Thoracic aorta (tissue), 2 donors: ENCODE data around the gene MYH16. TPM values are rescaled to one million over a fixed set of nuclear protein-coding genes. Genes with fewer than 3 reads are reported as not detected.
"Not testable (repeated sequence)": the region's sequence is repeated elsewhere in the genome, so short reads cannot be mapped to it uniquely, and the experiment has no call there.

Experiments
- ATAC-seq: fragments of 150-250 bp; one replicate; pipeline ENCODE4 v1.8.0; 2017; ENCODE audit warnings: low read depth; ENCODE audit not compliant: insufficient number of reproducible peaks, low FRiP score
- DNase-seq: peaks from one replicate; pipeline ENCODE4 v3.0.0-alpha.2; 2020; ENCODE audit warnings: low spot score
- H3K27ac ChIP-seq, 2 donors: fragments of 200-600 bp; sonication (generic); 1 replicate in 1 of 2; 2 replicates in 1 of 2; pipeline ENCODE4 v1.5.1; 2016; ENCODE audit warnings: mild to moderate bottlenecking in 2 of 2, moderate library complexity in 2 of 2
- H3K27me3 ChIP-seq: fragments of 200-600 bp; sonication (generic); replicated peaks from 2 replicates; pipeline ENCODE4 v1.6.0; 2016; ENCODE audit warnings: mild to moderate bottlenecking; ENCODE audit not compliant: insufficient read depth
- H3K36me3 ChIP-seq: fragments of 200-600 bp; sonication (generic); one replicate; pipeline ENCODE4 v1.5.1; 2016
- H3K4me1 ChIP-seq, 2 donors: fragments of 200-600 bp; sonication (generic); 1 replicate in 1 of 2; 2 replicates in 1 of 2; pipeline versions ENCODE4 v1.5.1 to v1.6.0; 2016; ENCODE audit warnings: low read depth in 2 of 2, mild to moderate bottlenecking in 1 of 2; ENCODE audit not compliant: control insufficient read depth in 1 of 2
- H3K4me3 ChIP-seq: fragments of 200-600 bp; sonication (generic); 2 replicates; pipeline ENCODE4 v1.5.1; 2016; ENCODE audit warnings: mild to moderate bottlenecking
- H3K9me3 ChIP-seq: fragments of 200-600 bp; sonication (generic); 2 replicates; pipeline ENCODE4 v1.5.1; 2016
- CTCF ChIP-seq: fragments of 200-600 bp; sonication (generic); IDR thresholded peaks from one replicate; pipeline ENCODE4 v1.5.1; 2019; ENCODE audit warnings: antibody characterized with exemption
- total RNA-seq, 2 donors: library from RNA; depleted of rRNA; stranded (reverse); fragments of >200 nt; gene quantifications; one replicate each; pipeline versions ENCODE4 v1.1.0 to v1.2.3, GENCODE V29; 2016

MYH16 gene
- total RNA-seq, result not detected

- no peak for ATAC-seq
- peaks cover 4 to 13% of the 10 kb centered on the region in 2 donors for H3K4me1 ChIP-seq
- DNase-seq, result no peak
- H3K27ac ChIP-seq, result no peak within 1 kb of the TSS
- no peak for TF ChIP-seq CTCF
- H3K36me3 ChIP-seq, result no peaks in the 10 kb centered on the region
- no peaks in the 10 kb centered on the region for H3K9me3 ChIP-seq
- no peaks in the 10 kb centered on the region for H3K27me3 ChIP-seq
- no peak within 1 kb of the TSS for H3K4me3 ChIP-seq
Measured at GRCh38 chr7:99272476-99273045, at the start of gene MYH16. MYH16 (plus strand) TSS chr7:99272839.

GRCh38 chr7:99224263-99224898 is 48.3 kb upstream of the MYH16 start:
- Histone ChIP-seq H3K4me1 (peaks cover 6 to 11% of the 10 kb centered on the region in 2 donors), H3K4me3 (peak overlapping the region; percentile 61), H3K27ac (peak overlapping the region; percentile 77 to 81)
- ATAC-seq, result peak; percentile 91
- not testable (repeated sequence) for H3K36me3 ChIP-seq, H3K9me3 ChIP-seq, H3K27me3 ChIP-seq
- peak; percentile 71 for DNase-seq

- H3K4me3 ChIP-seq, result peak overlapping the region; percentile 61
- no peaks in the 10 kb centered on the region for H3K9me3 ChIP-seq
- H3K27me3 ChIP-seq, result no peaks in the 10 kb centered on the region
- DNase-seq (no peak), ATAC-seq (no peak)
- H3K27ac ChIP-seq, result peak overlapping the region; percentile 77 to 81
- TF ChIP-seq CTCF, result no peak
- peaks cover 6 to 11% of the 10 kb centered on the region in 2 donors for H3K4me1 ChIP-seq
- H3K36me3 ChIP-seq, result no peaks in the 10 kb centered on the region
Measured at GRCh38 chr7:99224899-99225265, 47.8 kb upstream of the MYH16 start.

- Histone ChIP-seq H3K9me3 (no peaks in the 10 kb centered on the region), H3K27ac (no peak overlapping the region), H3K4me3 (no peak overlapping the region), H3K27me3 (no peaks in the 10 kb centered on the region), H3K4me1 (peaks cover 6 to 11% of the 10 kb centered on the region in 2 donors), H3K36me3 (no peaks in the 10 kb centered on the region)
- no peak for DNase-seq
- TF ChIP-seq CTCF, result no peak
- ATAC-seq, result no peak
Measured at GRCh38 chr7:99229234-99229633, 43.4 kb upstream of the MYH16 start.

- H3K4me3 ChIP-seq, result no peak overlapping the region
- ATAC-seq (no peak), DNase-seq (no peak)
- no peaks in the 10 kb centered on the region for H3K4me1 ChIP-seq
- no peak for TF ChIP-seq CTCF
- no peak overlapping the region for H3K27ac ChIP-seq
- H3K9me3 ChIP-seq, result no peaks in the 10 kb centered on the region
- no peaks in the 10 kb centered on the region for H3K27me3 ChIP-seq
- H3K36me3 ChIP-seq, result no peaks in the 10 kb centered on the region
Measured at GRCh38 chr7:99232082-99232770, 40.4 kb upstream of the MYH16 start.

GRCh38 chr7:99232955-99233354 is 39.7 kb upstream of the MYH16 start:
- H3K4me3 ChIP-seq, H3K36me3 ChIP-seq, H3K9me3 ChIP-seq, H3K27me3 ChIP-seq, H3K4me1 ChIP-seq, H3K27ac ChIP-seq, ATAC-seq, DNase-seq: not testable (repeated sequence)
